Measurements from ENCODE around the gene TNFRSF12A. TPM values are rescaled to one million over a fixed set of nuclear protein-coding genes. Genes with fewer than 3 reads are reported as not detected.

Gene TNFRSF12A
- total RNA-seq, 2 donors from 2014 or later = 36.8 to 280 TPM

DNA sequence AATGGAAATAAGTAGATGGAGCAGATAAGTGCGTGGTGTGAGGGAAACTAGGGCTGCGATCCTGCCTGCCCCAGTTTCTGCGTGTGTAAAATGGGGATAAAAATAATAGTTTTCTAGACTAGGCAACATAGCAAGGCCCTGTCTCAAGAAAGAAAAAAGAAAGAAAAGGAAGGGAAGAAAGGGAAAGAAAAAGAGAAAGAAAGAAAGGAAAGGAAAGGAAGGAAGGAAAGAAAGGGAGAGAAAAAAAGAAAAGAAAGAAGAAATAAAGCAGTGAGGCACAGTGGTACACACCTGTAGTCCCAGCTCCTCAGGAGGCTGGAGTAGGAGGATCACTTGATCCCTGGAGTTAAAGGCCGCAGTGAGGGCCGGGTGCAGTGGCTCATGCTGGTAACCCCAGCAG is 37.8 kb upstream of the TNFRSF12A start:
- TF ChIP-seq, protein P1, sequence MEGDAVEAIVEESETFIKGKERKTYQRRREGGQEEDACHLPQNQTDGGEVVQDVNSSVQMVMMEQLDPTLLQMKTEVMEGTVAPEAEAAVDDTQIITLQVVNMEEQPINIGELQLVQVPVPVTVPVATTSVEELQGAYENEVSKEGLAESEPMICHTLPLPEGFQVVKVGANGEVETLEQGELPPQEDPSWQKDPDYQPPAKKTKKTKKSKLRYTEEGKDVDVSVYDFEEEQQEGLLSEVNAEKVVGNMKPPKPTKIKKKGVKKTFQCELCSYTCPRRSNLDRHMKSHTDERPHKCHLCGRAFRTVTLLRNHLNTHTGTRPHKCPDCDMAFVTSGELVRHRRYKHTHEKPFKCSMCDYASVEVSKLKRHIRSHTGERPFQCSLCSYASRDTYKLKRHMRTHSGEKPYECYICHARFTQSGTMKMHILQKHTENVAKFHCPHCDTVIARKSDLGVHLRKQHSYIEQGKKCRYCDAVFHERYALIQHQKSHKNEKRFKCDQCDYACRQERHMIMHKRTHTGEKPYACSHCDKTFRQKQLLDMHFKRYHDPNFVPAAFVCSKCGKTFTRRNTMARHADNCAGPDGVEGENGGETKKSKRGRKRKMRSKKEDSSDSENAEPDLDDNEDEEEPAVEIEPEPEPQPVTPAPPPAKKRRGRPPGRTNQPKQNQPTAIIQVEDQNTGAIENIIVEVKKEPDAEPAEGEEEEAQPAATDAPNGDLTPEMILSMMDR (IDR thresholded peaks at IDR 0.05) = no peak
- no peak for DNase-seq (ENCODE audit: low spot score)
- Histone ChIP-seq H3K27me3 (no peaks in the 10 kb centered on the region), H3K4me1 (peaks cover 0 to 51% of the 10 kb centered on the region in 2 donors), H3K4me3 (no peak overlapping the region), H3K27ac (no peak overlapping the region), H3K36me3 (no peaks in the 10 kb centered on the region), H3K9me3 (no peaks in the 10 kb centered on the region)

DNA sequence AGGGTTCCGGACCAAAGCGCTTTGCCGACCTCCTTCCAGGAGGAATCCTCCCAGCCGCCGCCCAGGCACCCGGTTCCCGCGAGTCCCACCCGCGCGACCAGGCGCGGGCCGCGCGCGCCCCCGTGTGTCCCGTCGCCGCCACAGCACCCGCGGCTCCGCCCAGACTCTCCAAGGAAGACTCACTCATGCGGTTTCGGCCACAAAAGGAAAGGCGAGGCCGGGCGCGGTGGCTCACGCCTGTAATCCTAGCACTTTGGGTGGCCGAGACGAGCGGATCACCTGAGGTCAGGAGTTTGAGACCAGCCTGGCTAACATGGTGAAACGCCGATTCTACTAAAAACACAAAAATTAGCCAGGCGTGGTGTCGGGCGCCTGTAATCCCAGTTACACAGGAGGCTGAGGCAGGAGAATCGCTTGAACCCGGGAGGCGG is 36.4 kb upstream of the TNFRSF12A start:
- peak overlapping the region in 1 of 2 donors; percentile 31 for H3K4me3 ChIP-seq
- peak overlapping the region in 1 of 2 donors; percentile 11 for H3K27ac ChIP-seq
- peak; percentile 88 for DNase-seq (ENCODE audit: low spot score)
- no peaks in the 10 kb centered on the region for H3K36me3 ChIP-seq
- H3K9me3 ChIP-seq = no peaks in the 10 kb centered on the region
- TF ChIP-seq, protein P1 (IDR thresholded peaks at IDR 0.05) = peak; percentile 98
- H3K27me3 ChIP-seq = no peaks in the 10 kb centered on the region
- H3K4me1 ChIP-seq = peaks cover 0 to 51% of the 10 kb centered on the region in 2 donors

DNA sequence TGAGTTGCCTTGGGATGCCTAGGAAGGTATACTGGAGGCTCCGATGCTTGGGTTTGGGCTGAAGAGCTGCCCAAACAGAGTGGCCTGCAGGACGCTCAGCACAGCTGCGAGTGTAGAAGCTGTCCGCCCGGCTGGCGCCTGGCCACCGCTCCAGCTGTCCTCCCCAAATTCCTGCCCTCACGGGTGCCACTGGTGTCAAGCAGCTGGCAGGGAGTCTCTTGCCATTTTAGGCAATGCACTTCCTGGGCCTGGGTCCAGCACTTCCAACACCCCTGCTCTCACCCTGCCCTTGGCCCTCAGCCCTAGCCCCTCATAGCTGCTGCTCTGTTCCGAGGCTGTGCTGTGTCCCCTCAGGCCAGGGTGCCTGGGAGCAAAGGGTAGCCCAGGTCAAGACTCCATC is 34.7 kb upstream of the TNFRSF12A start:
- H3K4me3 ChIP-seq = no peak overlapping the region
- H3K4me1 ChIP-seq = peaks cover 0 to 41% of the 10 kb centered on the region in 2 donors
- no peaks in the 10 kb centered on the region for H3K9me3 ChIP-seq
- no peak for DNase-seq (ENCODE audit: low spot score)
- TF ChIP-seq, protein P1 (IDR thresholded peaks at IDR 0.05) = no peak
- no peaks in the 10 kb centered on the region for H3K36me3 ChIP-seq
- peak overlapping the region; percentile 80 to 90 for H3K27ac ChIP-seq
- no peaks in the 10 kb centered on the region for H3K27me3 ChIP-seq

DNA sequence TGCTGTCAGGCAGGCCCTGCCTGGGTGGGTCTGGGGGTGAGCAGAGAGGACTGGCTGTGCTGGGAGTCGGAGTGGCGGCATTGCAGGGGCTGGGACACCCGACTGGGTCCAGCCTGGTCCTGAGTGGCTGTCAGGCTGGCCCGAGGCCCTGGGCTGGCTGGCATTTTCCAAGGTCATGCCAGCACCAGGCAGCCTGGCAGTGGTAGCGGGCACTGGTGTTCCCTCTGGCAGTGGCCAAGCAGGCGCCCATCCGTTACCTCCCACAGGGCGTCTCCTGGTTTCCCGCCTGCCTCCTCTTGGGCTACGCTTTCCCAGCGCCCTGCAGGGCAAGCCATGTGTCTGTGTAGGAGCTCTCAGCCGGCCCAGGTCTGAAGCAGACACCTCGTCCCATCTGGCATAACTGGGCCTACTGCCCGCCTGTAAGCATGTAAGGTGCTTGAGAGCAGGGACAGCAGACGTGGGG is 34.2 kb upstream of the TNFRSF12A start:
- Histone ChIP-seq H3K36me3 (no peaks in the 10 kb centered on the region), H3K4me1 (peaks cover 0 to 37% of the 10 kb centered on the region in 2 donors), H3K27ac (peak overlapping the region; percentile 80 to 90), H3K4me3 (no peak overlapping the region), H3K9me3 (no peaks in the 10 kb centered on the region), H3K27me3 (no peaks in the 10 kb centered on the region)
- DNase-seq (ENCODE audit: low spot score) = no peak
- TF ChIP-seq, protein P1 (IDR thresholded peaks at IDR 0.05) = no peak

DNA sequence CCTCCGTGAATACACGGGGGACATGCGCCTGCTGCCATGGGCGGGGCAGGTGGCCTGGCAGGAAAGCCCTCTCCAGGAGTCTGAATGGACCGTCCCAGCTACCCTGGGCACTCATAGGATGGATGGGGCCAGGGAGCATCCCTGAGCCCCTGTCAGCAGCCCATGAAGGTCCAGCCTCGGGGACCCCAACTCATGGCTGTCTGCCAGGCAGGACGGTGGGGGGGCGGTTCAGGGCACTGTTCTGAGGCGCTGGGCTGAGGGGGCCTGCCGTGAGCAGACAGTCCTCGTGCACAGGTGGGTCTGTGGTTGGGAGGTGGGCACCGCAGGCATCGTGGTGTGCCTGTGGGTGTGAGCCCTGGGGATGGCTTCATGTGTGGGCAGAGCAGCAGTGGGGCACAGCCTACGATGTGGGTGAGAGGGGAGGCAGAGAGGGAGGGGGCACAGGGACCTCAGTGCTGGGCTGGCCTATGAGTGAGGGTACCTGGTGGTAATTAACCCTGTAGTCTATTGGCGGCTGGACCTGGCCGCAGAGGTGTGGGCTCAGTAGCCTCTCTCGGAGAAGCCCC is 33.5 kb upstream of the TNFRSF12A start:
- Histone ChIP-seq H3K4me3 (no peak overlapping the region), H3K27me3 (no peaks in the 10 kb centered on the region), H3K27ac (peak overlapping the region; percentile 80 to 90), H3K36me3 (no peaks in the 10 kb centered on the region), H3K9me3 (no peaks in the 10 kb centered on the region), H3K4me1 (peaks cover 0 to 33% of the 10 kb centered on the region in 2 donors)
- no peak for DNase-seq (ENCODE audit: low spot score)
- TF ChIP-seq, protein P1 (IDR thresholded peaks at IDR 0.05) = no peak

DNA sequence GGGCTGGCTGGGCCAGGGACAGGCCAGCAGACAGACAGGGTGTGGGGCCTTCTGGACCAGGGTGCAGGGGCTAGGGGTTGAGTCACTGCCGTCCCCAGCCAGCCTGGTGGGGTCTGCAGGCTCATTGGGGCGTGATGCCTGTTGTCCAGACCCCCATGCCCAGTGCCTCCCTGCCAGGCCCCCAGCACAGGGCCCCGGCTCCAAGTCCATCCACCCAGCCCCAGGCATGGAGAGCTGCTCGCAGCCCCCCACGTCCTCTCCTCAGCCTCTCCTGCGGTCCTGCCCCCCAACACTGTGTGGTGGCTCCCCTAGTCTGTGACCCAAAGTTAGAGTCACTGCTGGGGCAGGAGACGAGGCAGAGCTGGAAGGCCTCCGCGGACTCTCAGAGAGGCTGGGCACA is 32.9 kb upstream of the TNFRSF12A start:
- H3K27me3 ChIP-seq = no peaks in the 10 kb centered on the region
- no peaks in the 10 kb centered on the region for H3K9me3 ChIP-seq
- H3K4me3 ChIP-seq = no peak overlapping the region
- no peak overlapping the region for H3K27ac ChIP-seq
- H3K4me1 ChIP-seq = peaks cover 0 to 33% of the 10 kb centered on the region in 2 donors
- TF ChIP-seq, protein P1 (IDR thresholded peaks at IDR 0.05) = no peak
- no peaks in the 10 kb centered on the region for H3K36me3 ChIP-seq
- no peak for DNase-seq (ENCODE audit: low spot score)

All from right atrium auricular region (tissue), 2 donors.